Astrocyte (in vitro differentiated cells and primary cell): ENCODE measurements around the gene GEMIN8. TPM values are rescaled to one million over a fixed set of nuclear protein-coding genes. Genes with fewer than 3 reads are reported as not detected.

Experiments
- total RNA-seq: library from RNA; stranded (reverse); gene quantifications from 2 replicates; pipeline ENCODE4 v1.2.1, GENCODE V29; 2021

Gene GEMIN8
- total RNA-seq, 1 donor from 2014 or later = 10.5 TPM

Other genes with a start within 250 kb of the GEMIN8 start
- gene GPM6B, start 212.8 kb downstream of the GEMIN8 start, total RNA-seq = 21.5 and 22.4 TPM in 2 replicates